NCI-H187 (cell line): Measurements from ENCODE around the gene DEXI.

ENCODE experiments used
- DNase-seq, 2 experiments: peaks; one replicate each; lab custom pipeline; 2025; lab: John Stamatoyannopoulos, UW

The DEXI gene

GRCh38 chr16:10892782-10893318 lies 49.4 kb downstream of the DEXI start:
- no peak for DNase-seq

GRCh38 chr16:10889855-10890254 lies 52.4 kb downstream of the DEXI start:
- no peak for DNase-seq

- no peak for DNase-seq
Measured at GRCh38 chr16:10888320-10888937, 53.8 kb downstream of the DEXI start.

GRCh38 chr16:10885246-10885645 lies 57.0 kb downstream of the DEXI start:
- DNase-seq = no peak

DNA sequence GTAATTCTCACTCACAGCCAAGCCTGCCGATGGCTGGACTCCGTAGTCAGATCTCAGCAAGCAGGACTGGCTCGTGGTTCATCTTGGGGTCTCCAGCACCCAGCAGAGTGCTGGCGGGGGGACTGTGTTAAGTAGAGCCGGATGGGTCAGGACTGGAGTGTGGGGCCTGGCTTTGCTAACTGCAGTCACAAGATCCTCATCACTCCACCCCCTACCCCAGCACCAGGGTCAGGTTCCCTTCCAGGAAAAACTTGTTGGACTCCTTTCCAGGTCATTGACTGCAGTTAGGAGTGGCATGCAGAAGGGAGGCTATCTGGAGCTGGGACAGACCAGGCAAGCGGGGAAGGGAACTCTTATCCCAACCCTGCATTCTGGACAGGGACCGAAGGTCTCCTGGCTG lies 59.3 kb downstream of the DEXI start:
- DNase-seq = no peak

DNA sequence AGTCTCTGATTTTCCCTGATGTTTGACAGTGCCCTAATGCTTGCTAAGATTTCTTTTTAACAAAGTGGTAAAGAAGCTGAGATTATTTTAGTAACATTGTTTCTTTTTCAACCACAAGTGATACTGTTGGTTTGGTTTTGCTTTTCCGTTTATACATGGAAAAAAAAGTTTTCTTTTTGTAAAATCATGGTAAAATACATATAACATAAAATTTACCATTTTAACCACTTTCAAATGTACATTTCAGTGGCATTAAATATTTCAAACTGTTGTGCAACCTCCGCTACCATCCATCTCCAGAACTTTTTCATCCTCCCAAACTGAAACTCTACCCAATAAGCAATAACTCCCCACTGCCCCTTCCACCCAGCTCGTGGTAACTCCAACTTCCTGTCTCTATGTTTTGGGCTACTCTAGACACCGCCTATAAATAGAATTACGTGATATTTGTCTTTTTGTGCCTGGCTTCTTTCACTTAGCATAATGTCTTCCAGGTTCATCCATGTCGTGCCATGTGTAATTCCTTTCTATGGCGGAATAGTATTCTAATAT lies 60.7 kb downstream of the DEXI start:
- no peak for DNase-seq

DNA sequence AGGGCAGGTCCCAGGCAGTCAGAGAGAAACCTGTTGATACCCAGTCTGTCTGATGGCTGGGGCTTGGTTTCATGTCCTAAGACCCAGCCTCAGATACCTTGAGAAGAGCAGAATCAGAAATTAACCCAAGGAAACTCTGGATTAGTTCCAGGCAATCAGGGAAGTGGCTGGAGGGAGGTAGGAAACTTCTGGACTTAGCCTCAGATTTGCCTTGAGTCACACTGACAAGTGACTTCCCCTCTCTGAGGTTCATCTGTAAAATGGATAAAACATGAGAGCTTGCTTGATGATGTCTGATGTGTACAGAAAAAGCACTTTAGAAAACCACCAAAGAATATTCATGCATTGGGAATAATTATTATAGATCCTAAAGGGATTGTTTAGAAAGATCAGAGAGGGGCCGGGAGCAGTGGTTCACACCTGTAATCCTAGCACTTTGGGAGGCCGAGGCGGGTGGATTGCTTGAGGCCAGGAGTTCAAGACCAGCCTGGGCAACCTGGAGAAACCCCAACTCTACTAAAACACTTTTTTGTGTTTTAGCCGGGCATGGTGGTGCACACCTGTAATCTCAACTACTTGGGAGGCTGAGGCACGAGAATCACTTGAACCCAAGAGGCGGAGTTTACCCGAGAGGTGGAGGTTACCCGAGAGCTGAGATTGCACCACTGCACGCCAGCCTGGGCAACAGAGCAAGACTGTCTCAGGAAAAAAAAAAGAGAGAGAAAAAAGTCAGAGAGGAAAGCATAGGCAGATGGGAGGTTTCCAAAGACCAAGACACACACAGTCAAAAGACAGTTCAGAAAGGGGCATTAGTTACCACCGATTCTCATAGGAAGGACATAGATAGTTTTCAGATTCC lies 61.4 kb downstream of the DEXI start:
- DNase-seq = no peak

DNA sequence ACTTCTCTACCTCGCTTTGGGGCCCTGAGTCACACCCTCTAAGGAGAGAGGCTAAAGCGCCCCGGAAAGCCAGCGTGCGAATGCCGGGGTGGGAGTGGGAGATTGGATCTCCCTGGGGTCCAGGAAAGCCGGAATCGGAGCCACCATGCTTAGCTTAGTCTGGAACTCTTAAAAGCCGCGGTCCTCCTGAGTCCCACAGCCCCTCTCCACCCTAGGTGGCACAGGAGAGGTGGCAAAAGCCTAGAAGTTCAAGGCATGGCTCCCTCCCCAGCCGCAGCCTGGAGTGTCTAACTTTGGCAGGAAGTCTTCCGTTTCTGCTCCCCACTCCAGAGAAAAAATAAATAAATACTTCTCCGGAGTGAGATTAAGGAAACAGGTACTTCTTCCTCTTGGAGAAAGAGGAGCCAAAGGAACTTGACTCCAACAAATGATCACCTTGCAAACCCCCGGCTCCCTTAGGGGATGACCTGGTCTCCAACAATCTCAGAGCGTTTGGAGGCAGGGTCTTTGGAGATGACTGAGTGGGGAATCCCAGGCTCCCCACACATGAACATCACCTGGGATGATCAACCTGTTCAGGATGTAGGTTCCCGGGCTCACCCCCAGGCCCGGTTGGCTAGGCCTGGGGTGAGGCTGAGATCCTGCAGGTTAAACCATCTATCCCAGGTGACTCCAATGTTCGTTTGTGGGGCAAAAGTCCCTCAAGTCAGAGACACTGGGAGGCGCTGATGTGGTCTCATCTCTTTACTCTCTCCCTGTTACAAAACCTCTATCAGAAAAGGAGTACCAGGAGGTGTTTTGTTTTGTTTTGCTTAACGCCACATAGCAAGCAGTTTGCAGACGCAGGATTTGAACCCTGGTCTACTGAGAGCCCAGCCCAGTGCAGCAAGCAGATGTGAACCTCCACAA lies 62.3 kb downstream of the DEXI start:
- no peak for DNase-seq
